ENCODE data around the gene RGS9. TPM values are rescaled to one million over a fixed set of nuclear protein-coding genes. Genes with fewer than 3 reads are reported as not detected.

Gene RGS9
- total and polyA plus RNA-seq, 2 experiments from 2014 or later, result 12.8 to 29.6 TPM

- no peaks in the 10 kb centered on the region for H3K79me2 ChIP-seq (replicated peaks; ENCODE audit: insufficient read depth)
- Mint-ChIP-seq H3K27ac (no peak overlapping the region), H3K9me3 (no peaks in the 10 kb centered on the region; the same call in 2 of the 3 replicates), H3K4me3 (no peak overlapping the region), H3K4me1 (peaks cover 18% of the 10 kb centered on the region), H3K27me3 (ENCODE audit: insufficient read depth, low read depth, poor library complexity) (peaks cover 11% of the 10 kb centered on the region), H3K36me3 (ENCODE audit: low read depth) (no peaks in the 10 kb centered on the region)
- H2AFZ ChIP-seq, result no peak overlapping the region
- no peaks in the 10 kb centered on the region for H3K27me3 ChIP-seq (ENCODE audit: insufficient read depth)
- H3K27ac ChIP-seq (ENCODE audit: low read depth), result no peak overlapping the region
- TF ChIP-seq, protein P1, sequence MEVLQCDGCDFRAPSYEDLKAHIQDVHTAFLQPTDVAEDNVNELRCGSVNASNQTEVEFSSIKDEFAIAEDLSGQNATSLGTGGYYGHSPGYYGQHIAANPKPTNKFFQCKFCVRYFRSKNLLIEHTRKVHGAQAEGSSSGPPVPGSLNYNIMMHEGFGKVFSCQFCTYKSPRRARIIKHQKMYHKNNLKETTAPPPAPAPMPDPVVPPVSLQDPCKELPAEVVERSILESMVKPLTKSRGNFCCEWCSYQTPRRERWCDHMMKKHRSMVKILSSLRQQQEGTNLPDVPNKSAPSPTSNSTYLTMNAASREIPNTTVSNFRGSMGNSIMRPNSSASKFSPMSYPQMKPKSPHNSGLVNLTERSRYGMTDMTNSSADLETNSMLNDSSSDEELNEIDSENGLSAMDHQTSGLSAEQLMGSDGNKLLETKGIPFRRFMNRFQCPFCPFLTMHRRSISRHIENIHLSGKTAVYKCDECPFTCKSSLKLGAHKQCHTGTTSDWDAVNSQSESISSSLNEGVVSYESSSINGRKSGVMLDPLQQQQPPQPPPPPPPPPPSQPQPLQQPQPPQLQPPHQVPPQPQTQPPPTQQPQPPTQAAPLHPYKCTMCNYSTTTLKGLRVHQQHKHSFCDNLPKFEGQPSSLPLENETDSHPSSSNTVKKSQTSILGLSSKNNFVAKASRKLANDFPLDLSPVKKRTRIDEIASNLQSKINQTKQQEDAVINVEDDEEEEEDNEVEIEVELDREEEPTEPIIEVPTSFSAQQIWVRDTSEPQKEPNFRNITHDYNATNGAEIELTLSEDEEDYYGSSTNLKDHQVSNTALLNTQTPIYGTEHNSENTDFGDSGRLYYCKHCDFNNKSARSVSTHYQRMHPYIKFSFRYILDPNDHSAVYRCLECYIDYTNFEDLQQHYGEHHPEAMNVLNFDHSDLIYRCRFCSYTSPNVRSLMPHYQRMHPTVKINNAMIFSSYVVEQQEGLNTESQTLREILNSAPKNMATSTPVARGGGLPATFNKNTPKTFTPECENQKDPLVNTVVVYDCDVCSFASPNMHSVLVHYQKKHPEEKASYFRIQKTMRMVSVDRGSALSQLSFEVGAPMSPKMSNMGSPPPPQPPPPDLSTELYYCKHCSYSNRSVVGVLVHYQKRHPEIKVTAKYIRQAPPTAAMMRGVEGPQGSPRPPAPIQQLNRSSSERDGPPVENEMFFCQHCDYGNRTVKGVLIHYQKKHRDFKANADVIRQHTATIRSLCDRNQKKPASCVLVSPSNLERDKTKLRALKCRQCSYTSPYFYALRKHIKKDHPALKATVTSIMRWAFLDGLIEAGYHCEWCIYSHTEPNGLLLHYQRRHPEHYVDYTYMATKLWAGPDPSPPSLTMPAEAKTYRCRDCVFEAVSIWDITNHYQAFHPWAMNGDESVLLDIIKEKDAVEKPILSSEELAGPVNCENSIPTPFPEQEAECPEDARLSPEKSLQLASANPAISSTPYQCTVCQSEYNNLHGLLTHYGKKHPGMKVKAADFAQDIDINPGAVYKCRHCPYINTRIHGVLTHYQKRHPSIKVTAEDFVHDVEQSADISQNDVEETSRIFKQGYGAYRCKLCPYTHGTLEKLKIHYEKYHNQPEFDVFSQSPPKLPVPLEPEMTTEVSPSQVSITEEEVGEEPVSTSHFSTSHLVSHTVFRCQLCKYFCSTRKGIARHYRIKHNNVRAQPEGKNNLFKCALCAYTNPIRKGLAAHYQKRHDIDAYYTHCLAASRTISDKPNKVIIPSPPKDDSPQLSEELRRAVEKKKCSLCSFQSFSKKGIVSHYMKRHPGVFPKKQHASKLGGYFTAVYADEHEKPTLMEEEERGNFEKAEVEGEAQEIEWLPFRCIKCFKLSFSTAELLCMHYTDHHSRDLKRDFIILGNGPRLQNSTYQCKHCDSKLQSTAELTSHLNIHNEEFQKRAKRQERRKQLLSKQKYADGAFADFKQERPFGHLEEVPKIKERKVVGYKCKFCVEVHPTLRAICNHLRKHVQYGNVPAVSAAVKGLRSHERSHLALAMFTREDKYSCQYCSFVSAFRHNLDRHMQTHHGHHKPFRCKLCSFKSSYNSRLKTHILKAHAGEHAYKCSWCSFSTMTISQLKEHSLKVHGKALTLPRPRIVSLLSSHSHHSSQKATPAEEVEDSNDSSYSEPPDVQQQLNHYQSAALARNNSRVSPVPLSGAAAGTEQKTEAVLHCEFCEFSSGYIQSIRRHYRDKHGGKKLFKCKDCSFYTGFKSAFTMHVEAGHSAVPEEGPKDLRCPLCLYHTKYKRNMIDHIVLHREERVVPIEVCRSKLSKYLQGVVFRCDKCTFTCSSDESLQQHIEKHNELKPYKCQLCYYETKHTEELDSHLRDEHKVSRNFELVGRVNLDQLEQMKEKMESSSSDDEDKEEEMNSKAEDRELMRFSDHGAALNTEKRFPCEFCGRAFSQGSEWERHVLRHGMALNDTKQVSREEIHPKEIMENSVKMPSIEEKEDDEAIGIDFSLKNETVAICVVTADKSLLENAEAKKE (CRISPR knock-in tag; IDR thresholded peaks at IDR 0.05), result no peak
- TF ChIP-seq, protein P2, sequence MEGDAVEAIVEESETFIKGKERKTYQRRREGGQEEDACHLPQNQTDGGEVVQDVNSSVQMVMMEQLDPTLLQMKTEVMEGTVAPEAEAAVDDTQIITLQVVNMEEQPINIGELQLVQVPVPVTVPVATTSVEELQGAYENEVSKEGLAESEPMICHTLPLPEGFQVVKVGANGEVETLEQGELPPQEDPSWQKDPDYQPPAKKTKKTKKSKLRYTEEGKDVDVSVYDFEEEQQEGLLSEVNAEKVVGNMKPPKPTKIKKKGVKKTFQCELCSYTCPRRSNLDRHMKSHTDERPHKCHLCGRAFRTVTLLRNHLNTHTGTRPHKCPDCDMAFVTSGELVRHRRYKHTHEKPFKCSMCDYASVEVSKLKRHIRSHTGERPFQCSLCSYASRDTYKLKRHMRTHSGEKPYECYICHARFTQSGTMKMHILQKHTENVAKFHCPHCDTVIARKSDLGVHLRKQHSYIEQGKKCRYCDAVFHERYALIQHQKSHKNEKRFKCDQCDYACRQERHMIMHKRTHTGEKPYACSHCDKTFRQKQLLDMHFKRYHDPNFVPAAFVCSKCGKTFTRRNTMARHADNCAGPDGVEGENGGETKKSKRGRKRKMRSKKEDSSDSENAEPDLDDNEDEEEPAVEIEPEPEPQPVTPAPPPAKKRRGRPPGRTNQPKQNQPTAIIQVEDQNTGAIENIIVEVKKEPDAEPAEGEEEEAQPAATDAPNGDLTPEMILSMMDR (conservative IDR thresholded peaks at IDR 0.05; ENCODE audit: low read depth in 2 of 2), result no peak
- TF ChIP-seq, protein P3, sequence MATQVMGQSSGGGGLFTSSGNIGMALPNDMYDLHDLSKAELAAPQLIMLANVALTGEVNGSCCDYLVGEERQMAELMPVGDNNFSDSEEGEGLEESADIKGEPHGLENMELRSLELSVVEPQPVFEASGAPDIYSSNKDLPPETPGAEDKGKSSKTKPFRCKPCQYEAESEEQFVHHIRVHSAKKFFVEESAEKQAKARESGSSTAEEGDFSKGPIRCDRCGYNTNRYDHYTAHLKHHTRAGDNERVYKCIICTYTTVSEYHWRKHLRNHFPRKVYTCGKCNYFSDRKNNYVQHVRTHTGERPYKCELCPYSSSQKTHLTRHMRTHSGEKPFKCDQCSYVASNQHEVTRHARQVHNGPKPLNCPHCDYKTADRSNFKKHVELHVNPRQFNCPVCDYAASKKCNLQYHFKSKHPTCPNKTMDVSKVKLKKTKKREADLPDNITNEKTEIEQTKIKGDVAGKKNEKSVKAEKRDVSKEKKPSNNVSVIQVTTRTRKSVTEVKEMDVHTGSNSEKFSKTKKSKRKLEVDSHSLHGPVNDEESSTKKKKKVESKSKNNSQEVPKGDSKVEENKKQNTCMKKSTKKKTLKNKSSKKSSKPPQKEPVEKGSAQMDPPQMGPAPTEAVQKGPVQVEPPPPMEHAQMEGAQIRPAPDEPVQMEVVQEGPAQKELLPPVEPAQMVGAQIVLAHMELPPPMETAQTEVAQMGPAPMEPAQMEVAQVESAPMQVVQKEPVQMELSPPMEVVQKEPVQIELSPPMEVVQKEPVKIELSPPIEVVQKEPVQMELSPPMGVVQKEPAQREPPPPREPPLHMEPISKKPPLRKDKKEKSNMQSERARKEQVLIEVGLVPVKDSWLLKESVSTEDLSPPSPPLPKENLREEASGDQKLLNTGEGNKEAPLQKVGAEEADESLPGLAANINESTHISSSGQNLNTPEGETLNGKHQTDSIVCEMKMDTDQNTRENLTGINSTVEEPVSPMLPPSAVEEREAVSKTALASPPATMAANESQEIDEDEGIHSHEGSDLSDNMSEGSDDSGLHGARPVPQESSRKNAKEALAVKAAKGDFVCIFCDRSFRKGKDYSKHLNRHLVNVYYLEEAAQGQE (IDR thresholded peaks at IDR 0.05; ENCODE audit: unreplicated experiment), result no peak
- TF ChIP-seq EZH2 (IDR thresholded peaks at IDR 0.05; ENCODE audit: low read depth, unreplicated experiment), result no peak
- no peak for TF ChIP-seq ZNF331 (CRISPR knock-in tag; IDR thresholded peaks at IDR 0.05; ENCODE audit: low read depth)
- TF ChIP-seq NANOG (IDR thresholded peaks at IDR 0.05; ENCODE audit: borderline replicate concordance), result no peak
- no peak for TF ChIP-seq EZH2phosphoT487 (IDR thresholded peaks at IDR 0.05; ENCODE audit: unreplicated experiment)
- TF ChIP-seq, protein P4, sequence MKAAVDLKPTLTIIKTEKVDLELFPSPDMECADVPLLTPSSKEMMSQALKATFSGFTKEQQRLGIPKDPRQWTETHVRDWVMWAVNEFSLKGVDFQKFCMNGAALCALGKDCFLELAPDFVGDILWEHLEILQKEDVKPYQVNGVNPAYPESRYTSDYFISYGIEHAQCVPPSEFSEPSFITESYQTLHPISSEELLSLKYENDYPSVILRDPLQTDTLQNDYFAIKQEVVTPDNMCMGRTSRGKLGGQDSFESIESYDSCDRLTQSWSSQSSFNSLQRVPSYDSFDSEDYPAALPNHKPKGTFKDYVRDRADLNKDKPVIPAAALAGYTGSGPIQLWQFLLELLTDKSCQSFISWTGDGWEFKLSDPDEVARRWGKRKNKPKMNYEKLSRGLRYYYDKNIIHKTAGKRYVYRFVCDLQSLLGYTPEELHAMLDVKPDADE (IDR thresholded peaks at IDR 0.05), result no peak
- TF ChIP-seq ZNF114 (CRISPR knock-in tag; IDR thresholded peaks at IDR 0.05), result no peak
- TF ChIP-seq JUNB (IDR thresholded peaks at IDR 0.05; ENCODE audit: unreplicated experiment), result no peak
- no peak for TF ChIP-seq STAT1 (IDR thresholded peaks at IDR 0.05; ENCODE audit: unreplicated experiment)
- no peak for TF ChIP-seq POLR2AphosphoS5 (IDR thresholded peaks at IDR 0.05; ENCODE audit: low read depth)
- no peak for TF ChIP-seq CREB1 (CRISPR knock-in tag; IDR thresholded peaks at IDR 0.05; ENCODE audit: low read depth)
- no peaks in the 10 kb centered on the region for H3K9me2 ChIP-seq (ENCODE audit: insufficient read depth)
- no peak overlapping the region for H3K4me3 ChIP-seq
- H4K20me1 ChIP-seq (replicated peaks; ENCODE audit: insufficient read depth), result no peaks in the 10 kb centered on the region
- no peaks in the 10 kb centered on the region for H3F3A ChIP-seq (replicated peaks; ENCODE audit: low read depth)
- DNase-seq (ENCODE audit: low spot score) (no peak), ATAC-seq (no peak)
- no peaks in the 10 kb centered on the region for H3K36me3 ChIP-seq (ENCODE audit: insufficient read depth)
- H3K4me1 ChIP-seq (ENCODE audit: insufficient read depth), result no peaks in the 10 kb centered on the region; the same call in 1 of the 2 replicates
- H3K4me2 ChIP-seq, result no peak overlapping the region
Observed at GRCh38 chr17:65193305-65193704, 56.1 kb downstream of the RGS9 start.
